ENCODE data around the gene CD96. TPM values are rescaled to one million over a fixed set of nuclear protein-coding genes. Genes with fewer than 3 reads are reported as not detected.
A peak's percentile ranks its signal among the peaks of the same experiment; 100 is the strongest.

CD96 gene
- total and polyA plus RNA-seq, 2 donors (not counting 3 experiments of a cell fraction or from before 2014, with no cell fraction given): not detected

- Histone ChIP-seq H3K27me3 (ENCODE audit: control insufficient read depth in 2 of 2, insufficient read depth in 2 of 2, low read length in 2 of 2) (no peaks in the 10 kb centered on the region), H3K36me3 (ENCODE audit: control insufficient read depth in 2 of 2, extremely low read depth in 1 of 2, insufficient read depth in 2 of 2, low read length in 2 of 2) (no peaks in the 10 kb centered on the region), H2AFZ (ENCODE audit: low read depth, low read length) (peak overlapping the region; percentile 67), H3K9ac (replicated peaks; ENCODE audit: extremely low read depth, insufficient read depth, low read length) (no peak overlapping the region), H3K4me1 (ENCODE audit: control insufficient read depth, extremely low read depth, insufficient read depth, low read length) (peaks cover 31% of the 10 kb centered on the region), H3K9me1 (replicated peaks; ENCODE audit: control insufficient read depth, extremely low read depth, insufficient read depth, low read length) (no peaks in the 10 kb centered on the region), H4K20me1 (replicated peaks; ENCODE audit: control insufficient read depth, extremely low read depth, insufficient read depth, low read length) (no peaks in the 10 kb centered on the region), H3K9me3 (replicated peaks; ENCODE audit: control insufficient read depth, insufficient read depth, low read length) (no peaks in the 10 kb centered on the region), H3K79me2 (ENCODE audit: control insufficient read depth, insufficient read depth, low read length) (no peaks in the 10 kb centered on the region), H3K27ac (ENCODE audit: insufficient read depth, low read depth, low read length) (peak overlapping the region; percentile 29), H3K4me3 (replicated peaks in 1 of 3; ENCODE audit: insufficient read depth in 1 of 3, low read depth in 1 of 3, low read length in 3 of 3) (no peak overlapping the region), H3K4me2 (ENCODE audit: insufficient read depth, low read length) (no peak overlapping the region)
- POLR2A ChIA-PET: interaction anchor here (0.6 kb wide), 1 partner anchor 47 kb away, joined by 3 read pairs; no protein-coding TSS in a partner anchor
- peak; percentile 63 for DNase-seq (ENCODE audit: low read depth, low spot score)
- BruUV-seq (replicated peaks): no TSS peak
- CTCF ChIA-PET: interaction anchor here (0.5 to 2.2 kb wide), 36 partner anchors 8 to 1620 kb away, joined by 3 to 18 read pairs (median 4); partner anchors contain the start of genes ABHD10, PHLDB2 and SLC9C1
- TF ChIP-seq CTCF (IDR thresholded peaks at IDR 0.05; ENCODE audit: extremely low read depth in 1 of 2, insufficient read depth in 1 of 2, low read depth in 1 of 2, low read length in 2 of 2): peak; percentile 61
- no peak for TF ChIP-seq GATA2 (IDR thresholded peaks at IDR 0.05; ENCODE audit: insufficient read depth, insufficient read length, low read depth, low read length)
- dilution Hi-C loops (cut with MboI; ENCODE audit: extremely low pct_ligation_motif_present, low sequenced_read_pairs) (no loop called here), intact Hi-C loops (cut with micrococcal nuclease) (loop anchor here (1.0 to 2.0 kb wide), 7 partner anchors 22 to 374 kb away; no protein-coding TSS in a partner anchor)
- FAIRE-seq: peak; percentile 72
These were observed 127.0 kb downstream of the CD96 start for GRCh38 chr3:111668888-111669488.

GRCh38 chr3:111669926-111670630, 128.1 kb downstream of the CD96 start:
- TF ChIP-seq CTCF (IDR thresholded peaks at IDR 0.05; ENCODE audit: extremely low read depth in 1 of 2, insufficient read depth in 1 of 2, low read depth in 1 of 2, low read length in 2 of 2): no peak
- TF ChIP-seq JUN (IDR thresholded peaks at IDR 0.05; ENCODE audit: borderline replicate concordance, insufficient read depth, insufficient read length, low read depth): no peak
- no peak for TF ChIP-seq MYC (IDR thresholded peaks at IDR 0.05; ENCODE audit: low read depth, low read length)
- TF ChIP-seq POLR2AphosphoS5 (IDR thresholded peaks at IDR 0.05; ENCODE audit: insufficient read depth, low read depth, low read length): no peak
- no peak for TF ChIP-seq MAX (IDR thresholded peaks at IDR 0.05; ENCODE audit: insufficient read depth, insufficient read length)

More at GRCh38 chr3:111669926-111670630, 128.1 kb downstream of the CD96 start:
- H3K36me3 ChIP-seq (ENCODE audit: control insufficient read depth in 2 of 2, extremely low read depth in 1 of 2, insufficient read depth in 2 of 2, low read length in 2 of 2): no peaks in the 10 kb centered on the region
- intact Hi-C loops (cut with micrococcal nuclease) (loop anchor here (1.0 to 2.0 kb wide), 7 partner anchors 21 to 373 kb away; no protein-coding TSS in a partner anchor), dilution Hi-C loops (cut with MboI; ENCODE audit: extremely low pct_ligation_motif_present, low sequenced_read_pairs) (no loop called here)
- no peaks in the 10 kb centered on the region for H3K9me1 ChIP-seq (replicated peaks; ENCODE audit: control insufficient read depth, extremely low read depth, insufficient read depth, low read length)
- H3K79me2 ChIP-seq (ENCODE audit: control insufficient read depth, insufficient read depth, low read length): no peaks in the 10 kb centered on the region
- no peaks in the 10 kb centered on the region for H3K27me3 ChIP-seq (ENCODE audit: control insufficient read depth in 2 of 2, insufficient read depth in 2 of 2, low read length in 2 of 2)
- H2AFZ ChIP-seq (ENCODE audit: low read depth, low read length): peak overlapping the region; percentile 39
- no peak for DNase-seq (ENCODE audit: low read depth, low spot score)
- H4K20me1 ChIP-seq (replicated peaks; ENCODE audit: control insufficient read depth, extremely low read depth, insufficient read depth, low read length): no peaks in the 10 kb centered on the region
- no peak overlapping the region for H3K9ac ChIP-seq (replicated peaks; ENCODE audit: extremely low read depth, insufficient read depth, low read length)
- H3K4me2 ChIP-seq (ENCODE audit: insufficient read depth, low read length): no peak overlapping the region
- no peak for FAIRE-seq
- no peaks in the 10 kb centered on the region for H3K9me3 ChIP-seq (replicated peaks; ENCODE audit: control insufficient read depth, insufficient read depth, low read length)
- ChIA-PET CTCF (interaction anchor here (0.8 to 2.0 kb wide), 17 partner anchors 11 to 1618 kb away, joined by 3 to 18 read pairs (median 5); no protein-coding TSS in a partner anchor), POLR2A (no interaction called here)
- H3K27ac ChIP-seq (ENCODE audit: insufficient read depth, low read depth, low read length): no peak overlapping the region
- peaks cover 35% of the 10 kb centered on the region for H3K4me1 ChIP-seq (ENCODE audit: control insufficient read depth, extremely low read depth, insufficient read depth, low read length)
- BruUV-seq (replicated peaks): no TSS peak
- H3K4me3 ChIP-seq (replicated peaks in 1 of 3; ENCODE audit: insufficient read depth in 1 of 3, low read depth in 1 of 3, low read length in 3 of 3): no peak overlapping the region

Measured in endothelial cell of umbilical vein (primary cell).